Measurements from ENCODE around the gene NLE1.

- no peak for TF ChIP-seq CTCF (IDR thresholded peaks at IDR 0.05)
- TF ChIP-seq POLR2AphosphoS5 (IDR thresholded peaks at IDR 0.05), result no peak
- TF ChIP-seq EP300 (IDR thresholded peaks at IDR 0.05), result no peak
Observed at GRCh38 chr17:35138218-35138617, 3.9 kb downstream of the NLE1 start.

Data from upper lobe of left lung (tissue), 4 donors.